Astrocyte (in vitro differentiated cells and primary cell): ENCODE measurements around the gene CXorf49.

Experiments
- CTCF ChIP-seq: IDR thresholded peaks from 2 replicates; pipeline ENCODE4 v1.5.1; 2011; ENCODE audit warnings: low read depth, mild to moderate bottlenecking, inconsistent platforms, low read length, moderate library complexity; ENCODE audit not compliant: insufficient read depth
- EZH2 ChIP-seq: IDR thresholded peaks from 2 replicates; pipeline ENCODE4 v1.6.1; 2012; ENCODE audit warnings: mild to moderate bottlenecking, low read length, inconsistent platforms; ENCODE audit not compliant: insufficient read depth

GRCh38 chrX:71668248-71668595 lies 49.9 kb downstream of the CXorf49 start:
- no peak for TF ChIP-seq CTCF
- no peak for TF ChIP-seq EZH2
